Natural killer cell treated with Interleukin-12 subunit alpha and Interleukin-12 subunit beta and Interleukin-15 and Interleukin-18, amount 100 ng/mL, for 72 hours (primary cell): ENCODE data around the gene PCNX4. TPM values are rescaled to one million over a fixed set of nuclear protein-coding genes. Genes with fewer than 3 reads are reported as not detected.
A peak's percentile ranks its signal among the peaks of the same experiment; 100 is the strongest.

ENCODE experiments used
- ATAC-seq, 2 donors: fragments of 150-1000 bp; cut with Tn5 transposase in 1 of 2; sonication (Bioruptor Pico), chemical (Tn5 transposase) in 1 of 2; 2 replicates each; pipeline ENCODE4 v1.10.0; 2021
- DNase-seq: peaks from one replicate; pipeline ENCODE4 v3.0.0; 2022; ENCODE audit warnings: low spot score
- H3K27ac Mint-ChIP-seq, 2 donors: 1 replicate in 1 of 2; 2 replicates in 1 of 2; pipeline ENCODE4 v1.8.0; 2022; ENCODE audit warnings: mixed read lengths in 2 of 2, mild to moderate bottlenecking in 1 of 2, moderate library complexity in 1 of 2
- H3K27me3 Mint-ChIP-seq, 2 donors: 1 replicate in 1 of 2; 2 replicates in 1 of 2; pipeline ENCODE4 v1.8.0; 2022; ENCODE audit warnings: mixed read lengths in 2 of 2
- H3K36me3 Mint-ChIP-seq: one replicate; pipeline ENCODE4 v1.8.0; 2022; ENCODE audit warnings: mixed read lengths
- H3K4me1 Mint-ChIP-seq, 2 donors: 1 replicate in 1 of 2; 2 replicates in 1 of 2; pipeline ENCODE4 v1.8.0; 2022; ENCODE audit warnings: low read depth in 2 of 2, mixed read lengths in 2 of 2, mild to moderate bottlenecking in 1 of 2
- H3K4me3 Mint-ChIP-seq: one replicate; pipeline ENCODE4 v1.8.0; 2022; ENCODE audit warnings: mixed read lengths
- H3K9me3 Mint-ChIP-seq: 2 replicates; pipeline ENCODE4 v1.8.0; 2022; ENCODE audit warnings: mixed read lengths
- total RNA-seq, 2 donors: library from RNA; stranded (reverse); gene quantifications; one replicate each; pipeline ENCODE4 v1.2.3, GENCODE V29; 2022

Gene PCNX4
- total RNA-seq, 2 donors from 2014 or later: 58.8 to 76.3 TPM

DNA sequence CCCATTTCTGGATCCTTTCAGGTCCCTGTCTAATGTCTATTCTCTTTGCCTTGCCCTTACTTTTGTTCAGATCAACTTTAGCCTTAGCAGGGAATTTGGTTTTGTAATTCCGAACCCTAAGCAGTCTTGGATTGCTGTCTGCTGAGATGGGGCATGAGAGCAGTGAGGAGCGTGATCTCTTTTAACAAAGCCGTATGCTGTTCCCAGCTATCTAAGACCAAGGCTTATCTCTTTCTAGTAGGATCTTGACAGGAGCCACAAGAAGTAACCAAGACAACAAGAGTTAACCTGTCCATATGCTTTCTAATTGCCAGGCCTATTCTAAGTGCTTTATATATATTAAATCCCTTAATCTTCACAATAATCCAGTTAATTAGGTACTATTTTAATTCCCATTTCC lies 78.0 kb downstream of the PCNX4 start:
- peaks cover 12 to 13% of the 10 kb centered on the region in 2 donors for H3K4me1 Mint-ChIP-seq
- peaks cover 0 to 7% of the 10 kb centered on the region in 2 donors for H3K27me3 Mint-ChIP-seq
- no peaks in the 10 kb centered on the region for H3K36me3 Mint-ChIP-seq
- ATAC-seq: no peak
- H3K27ac Mint-ChIP-seq: peak overlapping the region in 1 of 2 donors; percentile 17
- H3K9me3 Mint-ChIP-seq: no peaks in the 10 kb centered on the region
- no peak overlapping the region for H3K4me3 Mint-ChIP-seq
- no peak for DNase-seq

DNA sequence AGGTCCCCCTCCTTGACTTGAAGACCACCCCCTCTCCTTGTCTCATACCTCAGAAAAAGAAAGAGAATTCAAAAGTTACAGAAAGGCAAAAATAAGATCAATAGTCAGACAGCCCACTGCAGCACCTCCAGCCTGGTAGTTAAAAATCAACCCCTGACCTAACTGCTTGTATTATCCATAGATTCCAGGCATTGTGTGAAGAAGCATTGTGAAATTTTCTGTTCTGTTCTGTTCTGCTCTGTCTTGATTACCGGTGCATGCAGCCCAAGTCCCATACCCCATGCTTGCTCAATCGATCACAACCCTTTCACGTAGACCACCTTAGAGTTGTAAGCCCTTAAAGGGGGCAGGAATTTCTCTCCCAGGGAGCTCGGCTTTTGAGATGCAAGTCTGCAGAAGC lies 79.2 kb downstream of the PCNX4 start:
- Mint-ChIP-seq H3K9me3 (no peaks in the 10 kb centered on the region), H3K27ac (no peak overlapping the region), H3K4me1 (peaks cover 7 to 9% of the 10 kb centered on the region in 2 donors), H3K27me3 (peaks cover 0 to 16% of the 10 kb centered on the region in 2 donors), H3K4me3 (no peak overlapping the region), H3K36me3 (no peaks in the 10 kb centered on the region)
- ATAC-seq: no peak
- no peak for DNase-seq

GRCh38 chr14:60171690-60172089 lies 80.0 kb downstream of the PCNX4 start:
- H3K4me1 Mint-ChIP-seq: peaks cover 0 to 1% of the 10 kb centered on the region in 2 donors

DNA sequence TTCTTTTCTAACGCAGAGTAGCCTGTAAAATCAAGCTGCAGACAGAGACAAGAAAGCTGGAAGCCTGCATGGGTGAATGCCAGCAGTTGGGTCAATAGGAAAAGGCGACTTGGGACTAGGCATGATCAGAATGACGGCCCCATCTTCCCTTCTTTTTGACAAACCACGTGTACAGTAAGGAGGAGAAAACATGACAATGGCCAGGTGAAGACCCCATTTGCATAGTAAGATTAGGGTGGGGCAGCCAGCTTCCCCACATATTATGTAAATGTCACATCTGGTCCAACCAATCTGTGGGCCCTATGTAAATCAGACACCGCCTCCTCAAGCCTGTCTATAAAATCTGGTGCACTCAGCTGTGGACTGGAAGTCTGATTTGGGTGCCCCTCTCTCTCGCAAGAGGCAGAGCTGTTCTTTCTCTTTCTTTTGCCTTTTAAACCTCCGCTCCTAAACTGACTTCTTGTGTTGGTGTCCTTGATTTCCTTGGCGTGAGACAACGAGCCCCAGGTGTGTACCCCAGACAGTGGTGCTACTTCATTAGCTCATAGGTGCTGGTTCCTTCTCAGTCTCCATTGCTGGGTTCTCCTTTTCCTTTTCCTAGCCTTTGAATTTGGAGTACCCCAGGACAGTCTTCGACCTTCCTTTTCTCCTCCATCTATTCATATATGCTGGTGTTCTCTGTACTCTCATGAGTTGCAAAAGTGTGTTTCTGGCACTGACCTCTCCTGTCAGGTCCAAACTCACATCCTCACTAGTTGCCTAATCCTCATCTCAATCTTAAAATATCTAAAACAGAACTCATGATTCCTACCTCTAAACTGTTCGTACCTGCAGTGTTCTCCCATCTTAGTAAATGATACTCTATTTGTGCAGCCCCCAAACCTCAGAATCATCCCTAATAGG lies 82.9 kb downstream of the PCNX4 start:
- peaks cover 0 to 16% of the 10 kb centered on the region in 2 donors for H3K27me3 Mint-ChIP-seq
- H3K27ac Mint-ChIP-seq: no peak overlapping the region
- no peak for DNase-seq
- H3K9me3 Mint-ChIP-seq: no peaks in the 10 kb centered on the region
- no peaks in the 10 kb centered on the region for H3K4me1 Mint-ChIP-seq
- H3K36me3 Mint-ChIP-seq: no peaks in the 10 kb centered on the region
- no peak for ATAC-seq
- H3K4me3 Mint-ChIP-seq: no peak overlapping the region

More at GRCh38 chr14:60171690-60172089, 80.0 kb downstream of the PCNX4 start:
- no peak for DNase-seq
- no peaks in the 10 kb centered on the region for H3K9me3 Mint-ChIP-seq
- no peaks in the 10 kb centered on the region for H3K36me3 Mint-ChIP-seq
- no peak overlapping the region for H3K27ac Mint-ChIP-seq
- H3K4me3 Mint-ChIP-seq: no peak overlapping the region
- H3K27me3 Mint-ChIP-seq: peaks cover 0 to 16% of the 10 kb centered on the region in 2 donors
- ATAC-seq: no peak

DNA sequence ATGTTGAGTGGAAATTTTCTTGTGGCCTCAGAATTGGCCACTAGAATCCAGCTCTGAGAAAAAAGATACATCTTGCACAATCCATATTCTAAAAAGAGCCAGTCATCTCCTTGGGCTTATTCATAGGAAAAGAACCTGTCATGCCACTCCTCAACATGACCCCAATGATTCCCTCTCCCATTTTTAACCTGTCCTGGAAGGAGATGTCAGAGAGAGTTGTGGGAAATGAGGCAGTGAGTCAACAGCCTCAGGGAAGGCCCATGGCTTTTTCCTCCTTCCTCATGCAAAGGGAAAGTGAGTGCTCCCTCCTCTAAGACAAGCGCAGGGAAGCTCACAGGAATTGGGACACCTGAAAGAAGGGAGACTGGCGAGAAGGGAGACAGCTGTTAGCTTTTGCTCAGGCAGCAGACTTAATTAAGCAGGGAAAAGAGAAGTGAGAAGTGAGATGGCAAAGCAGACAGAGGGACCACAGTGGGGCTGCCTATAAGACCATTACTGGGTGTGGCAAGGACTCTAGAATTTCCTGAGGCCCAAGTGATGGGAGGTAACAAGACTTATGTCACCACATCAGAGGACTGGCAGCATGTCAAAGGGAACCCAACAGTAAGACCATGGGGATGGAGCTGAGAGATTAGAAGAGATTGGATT lies 83.7 kb downstream of the PCNX4 start:
- no peak for ATAC-seq
- Mint-ChIP-seq H3K36me3 (no peaks in the 10 kb centered on the region), H3K27ac (no peak overlapping the region), H3K9me3 (no peaks in the 10 kb centered on the region), H3K27me3 (peaks cover 0 to 16% of the 10 kb centered on the region in 2 donors), H3K4me3 (no peak overlapping the region), H3K4me1 (no peaks in the 10 kb centered on the region)
- no peak for DNase-seq

DNA sequence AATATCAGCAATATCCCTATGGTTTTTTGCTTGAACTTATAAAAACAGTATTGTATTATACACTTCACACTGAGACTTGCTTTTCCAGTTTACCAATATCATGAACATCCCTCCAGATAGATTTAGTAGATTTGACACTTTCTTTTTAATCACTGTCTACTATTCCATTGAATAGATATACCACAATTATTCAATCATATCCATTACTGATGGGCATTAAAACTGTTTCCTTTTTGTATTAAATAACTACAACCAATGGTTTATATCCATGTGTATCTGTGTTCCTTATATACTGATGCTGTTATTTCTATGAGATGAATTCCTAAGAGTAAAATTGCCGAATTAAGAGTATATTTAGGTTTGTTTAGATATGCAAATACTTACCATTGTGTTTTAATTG lies 86.4 kb downstream of the PCNX4 start:
- Mint-ChIP-seq H3K4me1 (peaks cover 2 to 5% of the 10 kb centered on the region in 2 donors), H3K27me3 (peaks cover 0 to 16% of the 10 kb centered on the region in 2 donors), H3K27ac (no peak overlapping the region), H3K9me3 (no peaks in the 10 kb centered on the region), H3K4me3 (no peak overlapping the region), H3K36me3 (no peaks in the 10 kb centered on the region)
- ATAC-seq (no peak), DNase-seq (no peak)

DNA sequence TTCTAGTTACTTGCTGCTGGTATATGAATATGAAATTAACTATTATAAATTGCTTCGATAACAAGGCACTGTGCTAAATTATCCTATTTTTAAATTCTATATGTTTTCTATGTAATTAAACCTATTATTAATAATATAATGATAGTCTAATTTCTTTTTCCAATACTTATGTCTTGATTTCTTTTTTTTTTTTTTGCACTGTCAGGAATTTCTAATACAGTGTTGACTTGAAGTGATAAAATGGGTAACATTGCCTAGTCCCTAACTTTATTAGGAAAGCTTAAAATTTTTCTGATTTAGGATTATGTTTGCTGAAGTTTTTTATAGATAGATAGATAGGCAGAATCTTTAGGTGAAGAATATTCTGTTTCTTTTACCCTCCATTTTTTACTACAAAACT lies 87.1 kb downstream of the PCNX4 start:
- no peak overlapping the region for H3K27ac Mint-ChIP-seq
- no peak for ATAC-seq
- no peak overlapping the region for H3K4me3 Mint-ChIP-seq
- peaks cover 0 to 13% of the 10 kb centered on the region in 2 donors for H3K27me3 Mint-ChIP-seq
- no peaks in the 10 kb centered on the region for H3K36me3 Mint-ChIP-seq
- no peaks in the 10 kb centered on the region for H3K9me3 Mint-ChIP-seq
- H3K4me1 Mint-ChIP-seq: peaks cover 9 to 10% of the 10 kb centered on the region in 2 donors
- no peak for DNase-seq

GRCh38 chr14:60179431-60179869 lies 87.7 kb downstream of the PCNX4 start:
- no peak for DNase-seq
- H3K9me3 Mint-ChIP-seq: no peaks in the 10 kb centered on the region
- peaks cover 11 to 15% of the 10 kb centered on the region in 2 donors for H3K4me1 Mint-ChIP-seq
- peaks cover 0 to 9% of the 10 kb centered on the region in 2 donors for H3K27me3 Mint-ChIP-seq
- H3K36me3 Mint-ChIP-seq: no peaks in the 10 kb centered on the region
- no peak overlapping the region for H3K4me3 Mint-ChIP-seq
- no peak overlapping the region for H3K27ac Mint-ChIP-seq
- no peak for ATAC-seq

DNA sequence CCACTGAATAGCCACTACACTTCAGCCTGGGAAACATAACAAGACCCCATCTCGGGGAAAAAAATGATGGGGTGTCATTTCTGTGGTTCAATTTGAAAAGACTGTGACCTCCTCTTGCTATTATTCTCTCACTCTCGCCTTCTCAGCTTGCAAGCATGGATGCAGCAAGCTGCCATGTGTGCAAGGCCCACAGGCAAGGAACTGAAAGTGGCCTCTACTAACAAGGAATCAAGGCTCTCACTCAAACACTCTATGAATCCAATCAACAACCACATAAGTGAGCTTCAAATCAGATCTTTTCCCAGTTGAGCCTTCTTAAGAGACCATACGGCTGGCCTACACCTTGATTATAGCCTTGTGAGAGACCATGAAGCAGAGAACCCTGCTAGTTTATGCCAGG lies 91.4 kb downstream of the PCNX4 start:
- ATAC-seq (no peak), DNase-seq (no peak)
- Mint-ChIP-seq H3K27ac (peak overlapping the region; percentile 83 to 92), H3K4me1 (peaks cover 11 to 18% of the 10 kb centered on the region in 2 donors), H3K27me3 (no peaks in the 10 kb centered on the region), H3K9me3 (no peaks in the 10 kb centered on the region), H3K4me3 (peak overlapping the region; percentile 24), H3K36me3 (no peaks in the 10 kb centered on the region)

DNA sequence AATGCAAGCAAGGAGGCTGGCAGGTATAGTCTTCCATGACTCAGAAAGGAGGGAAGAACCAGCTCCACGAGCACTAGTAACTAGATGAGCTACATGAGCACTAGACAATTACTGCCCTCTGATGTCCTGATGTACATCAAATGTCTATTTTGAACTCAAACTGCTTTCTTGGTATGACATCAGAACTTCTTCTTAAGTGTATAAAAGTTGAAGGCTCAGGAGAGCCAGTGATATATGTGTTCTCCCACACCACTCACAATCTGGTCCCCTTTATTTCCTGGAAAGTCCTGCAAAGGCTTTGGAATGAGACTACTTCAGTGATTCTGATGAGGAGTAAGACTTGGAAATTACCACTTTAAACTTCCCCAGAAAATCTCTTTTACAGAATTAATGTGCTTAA lies 92.0 kb downstream of the PCNX4 start:
- Mint-ChIP-seq H3K9me3 (no peaks in the 10 kb centered on the region), H3K4me1 (peaks cover 11 to 18% of the 10 kb centered on the region in 2 donors), H3K4me3 (peak overlapping the region; percentile 75), H3K36me3 (no peaks in the 10 kb centered on the region), H3K27me3 (no peaks in the 10 kb centered on the region), H3K27ac (peak overlapping the region; percentile 83 to 92)
- ATAC-seq: peak; percentile 49 to 59
- DNase-seq: no peak

DNA sequence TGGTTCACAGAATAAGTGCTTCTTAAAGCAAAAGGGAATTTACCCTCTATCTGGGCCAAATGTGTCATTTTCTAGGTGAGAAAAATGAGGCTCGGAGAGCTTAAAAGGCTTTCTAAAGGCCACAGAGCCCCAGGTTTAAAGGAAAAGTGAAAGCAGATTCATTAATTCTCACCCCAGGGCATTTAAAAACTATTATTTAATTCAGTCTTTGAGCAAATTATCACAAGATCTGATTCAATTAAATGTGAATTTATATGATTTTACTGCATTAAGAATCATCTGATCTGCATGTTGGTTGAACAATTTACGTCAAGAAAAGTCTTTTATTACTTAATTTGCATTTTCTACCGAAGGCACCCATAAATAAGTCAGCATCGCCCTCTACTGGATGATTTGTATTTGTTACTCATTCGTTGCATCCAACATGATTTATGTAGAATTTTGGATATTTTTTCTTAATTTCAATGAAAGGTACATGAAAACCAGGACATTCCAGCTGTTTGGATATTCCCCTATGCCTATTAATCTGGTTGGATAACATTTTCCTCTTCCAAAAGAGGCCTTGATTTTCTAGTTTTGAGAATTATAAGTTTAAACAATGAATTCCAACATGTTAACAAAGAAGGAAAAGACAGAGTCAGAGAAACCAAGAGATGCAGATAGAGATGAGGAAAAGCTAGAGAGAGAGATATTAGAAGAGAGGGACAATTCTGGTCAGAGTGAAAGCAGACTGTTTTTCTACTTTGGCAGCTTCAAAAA lies 92.6 kb downstream of the PCNX4 start:
- H3K4me3 Mint-ChIP-seq: peak overlapping the region; percentile 75
- peak; percentile 64 for DNase-seq
- H3K4me1 Mint-ChIP-seq: peaks cover 11 to 18% of the 10 kb centered on the region in 2 donors
- peak; percentile 70 to 82 for ATAC-seq
- H3K27ac Mint-ChIP-seq: peak overlapping the region; percentile 83 to 92
- no peaks in the 10 kb centered on the region for H3K9me3 Mint-ChIP-seq
- H3K27me3 Mint-ChIP-seq: no peaks in the 10 kb centered on the region
- H3K36me3 Mint-ChIP-seq: no peaks in the 10 kb centered on the region

DNA sequence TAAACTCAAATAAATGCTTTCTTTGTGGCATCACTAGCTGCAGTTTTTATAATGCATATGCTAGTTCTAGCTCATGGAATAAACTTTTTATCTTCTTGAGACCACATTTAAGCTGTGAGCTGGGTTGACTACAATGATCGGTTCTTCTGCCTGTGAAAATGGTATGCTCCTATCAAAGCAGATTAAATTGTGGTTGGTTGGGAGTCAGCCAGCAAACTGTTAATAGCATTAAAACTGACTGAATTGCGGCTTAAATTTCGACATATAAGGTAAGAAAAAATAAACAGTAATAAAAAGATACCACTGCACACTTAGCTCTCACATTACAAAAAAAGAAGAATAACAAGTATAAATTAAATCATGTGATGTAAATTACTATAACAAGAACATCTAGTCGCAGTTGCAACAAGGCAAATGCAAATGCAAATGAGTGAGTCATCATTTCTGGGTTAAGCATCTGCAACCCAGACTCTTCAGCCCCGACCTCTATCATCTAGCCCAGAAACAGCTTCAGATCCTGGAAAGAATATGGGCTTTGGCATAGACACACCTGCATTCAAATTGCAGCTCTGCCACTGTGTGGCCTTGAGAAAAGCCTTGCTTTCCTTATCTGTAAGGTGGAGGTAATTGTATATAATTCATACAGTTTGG lies 93.3 kb downstream of the PCNX4 start:
- Mint-ChIP-seq H3K4me3 (no peak overlapping the region), H3K4me1 (peaks cover 11 to 18% of the 10 kb centered on the region in 2 donors), H3K36me3 (no peaks in the 10 kb centered on the region), H3K27me3 (no peaks in the 10 kb centered on the region), H3K27ac (peak overlapping the region; percentile 83 to 92), H3K9me3 (no peaks in the 10 kb centered on the region)
- DNase-seq (no peak), ATAC-seq (no peak)

GRCh38 chr14:60188115-60188514 lies 96.4 kb downstream of the PCNX4 start:
- Mint-ChIP-seq H3K9me3 (no peaks in the 10 kb centered on the region), H3K27ac (no peak overlapping the region), H3K4me3 (no peak overlapping the region), H3K27me3 (peaks cover 0 to 2% of the 10 kb centered on the region in 2 donors), H3K4me1 (peaks cover 9 to 13% of the 10 kb centered on the region in 2 donors), H3K36me3 (no peaks in the 10 kb centered on the region)
- no peak for ATAC-seq
- no peak for DNase-seq
